Coronary artery (tissue), 2 donors: ENCODE measurements around the gene CTNNA2.

ENCODE experiments used
- DNase-seq: peaks from one replicate; pipeline ENCODE4 v3.0.0-alpha.2; 2017; ENCODE audit warnings: low spot score
- H3K27ac ChIP-seq, 2 donors: fragments of 200-600 bp; sonication (generic); one replicate each; pipeline ENCODE4 v1.5.1; 2016 to 2019
- H3K4me3 ChIP-seq: fragments of 200-600 bp; sonication (generic); 2 replicates; pipeline ENCODE4 v1.5.1; 2016; ENCODE audit warnings: mild to moderate bottlenecking, moderate library complexity
- TF ChIP-seq, protein P1 (sequence below): fragments of 200-600 bp; sonication (generic); IDR thresholded peaks from one replicate; pipeline ENCODE4 v1.5.1; 2019; ENCODE audit warnings: antibody characterized with exemption

CTNNA2 gene

DNA sequence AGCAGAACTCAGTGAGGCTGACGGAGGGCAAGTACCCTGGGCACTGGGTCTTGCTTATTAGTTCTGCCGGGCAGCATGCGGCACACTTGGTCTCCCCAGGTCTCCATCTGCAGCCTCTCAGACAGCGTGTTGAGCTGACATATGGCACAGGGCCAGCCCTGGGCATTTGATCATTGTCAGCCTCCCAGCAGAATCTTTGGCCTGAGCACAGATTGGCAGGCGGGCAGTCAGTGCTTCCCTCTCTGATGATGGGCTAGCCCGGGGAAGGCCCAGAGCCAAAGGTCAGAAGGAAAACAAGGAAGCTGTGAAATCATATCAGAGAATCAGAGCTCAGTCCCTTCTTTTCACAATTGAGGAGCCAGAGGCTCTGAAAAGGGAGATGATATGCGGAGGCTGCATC is 941.8 kb downstream of the CTNNA2 start:
- DNase-seq = no peak
- H3K27ac ChIP-seq = no peak overlapping the region
- H3K4me3 ChIP-seq = no peak overlapping the region
- TF ChIP-seq, protein P1, sequence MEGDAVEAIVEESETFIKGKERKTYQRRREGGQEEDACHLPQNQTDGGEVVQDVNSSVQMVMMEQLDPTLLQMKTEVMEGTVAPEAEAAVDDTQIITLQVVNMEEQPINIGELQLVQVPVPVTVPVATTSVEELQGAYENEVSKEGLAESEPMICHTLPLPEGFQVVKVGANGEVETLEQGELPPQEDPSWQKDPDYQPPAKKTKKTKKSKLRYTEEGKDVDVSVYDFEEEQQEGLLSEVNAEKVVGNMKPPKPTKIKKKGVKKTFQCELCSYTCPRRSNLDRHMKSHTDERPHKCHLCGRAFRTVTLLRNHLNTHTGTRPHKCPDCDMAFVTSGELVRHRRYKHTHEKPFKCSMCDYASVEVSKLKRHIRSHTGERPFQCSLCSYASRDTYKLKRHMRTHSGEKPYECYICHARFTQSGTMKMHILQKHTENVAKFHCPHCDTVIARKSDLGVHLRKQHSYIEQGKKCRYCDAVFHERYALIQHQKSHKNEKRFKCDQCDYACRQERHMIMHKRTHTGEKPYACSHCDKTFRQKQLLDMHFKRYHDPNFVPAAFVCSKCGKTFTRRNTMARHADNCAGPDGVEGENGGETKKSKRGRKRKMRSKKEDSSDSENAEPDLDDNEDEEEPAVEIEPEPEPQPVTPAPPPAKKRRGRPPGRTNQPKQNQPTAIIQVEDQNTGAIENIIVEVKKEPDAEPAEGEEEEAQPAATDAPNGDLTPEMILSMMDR = no peak

DNA sequence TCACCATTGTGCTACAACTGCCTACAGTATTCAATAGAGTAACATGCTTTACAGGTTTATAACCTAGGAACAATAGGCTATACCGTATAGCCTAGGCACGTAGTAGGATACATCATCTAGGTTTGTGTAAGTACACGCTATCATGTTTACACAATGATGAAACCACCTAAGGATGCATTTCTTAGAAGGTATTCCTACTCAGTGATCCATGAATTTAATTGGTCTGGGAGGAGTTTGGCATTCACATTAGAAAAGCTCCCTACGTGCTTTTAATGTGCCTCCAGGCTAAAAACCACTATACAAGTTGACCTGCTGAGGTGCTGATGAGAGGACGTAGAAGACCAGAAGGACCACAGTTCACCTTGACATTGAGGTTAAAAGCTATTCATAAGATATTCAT is 946.2 kb downstream of the CTNNA2 start:
- no peak for DNase-seq
- Histone ChIP-seq H3K27ac (no peak overlapping the region), H3K4me3 (no peak overlapping the region)
- TF ChIP-seq, protein P1 = no peak

DNA sequence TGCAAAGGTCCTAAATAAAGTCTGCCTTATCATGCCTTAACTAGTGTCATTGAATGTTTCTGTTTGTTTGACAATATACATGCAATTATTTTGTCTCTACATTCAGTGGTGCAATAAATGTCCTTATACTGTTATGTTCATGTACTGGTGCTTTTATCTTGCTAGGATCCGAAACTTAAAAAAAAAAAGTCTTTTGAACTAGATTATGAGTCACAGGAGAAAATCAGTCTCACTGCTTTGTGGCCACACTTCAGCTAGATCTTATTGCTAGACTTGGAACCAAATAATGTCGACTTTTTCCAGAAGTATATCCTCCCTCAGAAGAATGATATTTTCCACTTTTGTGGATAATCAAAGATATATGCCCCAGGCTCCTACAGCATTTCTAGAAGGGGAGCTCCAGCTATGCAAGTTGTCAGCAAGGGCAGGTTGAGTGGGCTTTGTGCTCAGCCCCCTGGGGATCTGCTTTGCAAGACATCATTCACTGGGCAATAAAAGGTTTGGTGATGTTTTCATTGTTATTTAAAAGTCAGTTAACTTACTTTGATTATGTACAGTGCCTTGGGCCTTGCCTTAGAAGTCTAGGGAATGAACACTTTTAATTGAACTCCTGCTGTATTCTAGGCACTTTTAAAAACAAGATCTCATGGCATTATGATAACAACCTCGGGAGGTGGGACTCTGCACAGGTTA is 948.8 kb downstream of the CTNNA2 start:
- no peak for DNase-seq
- H3K27ac ChIP-seq = no peak overlapping the region
- TF ChIP-seq, protein P1 = no peak
- H3K4me3 ChIP-seq = no peak overlapping the region

DNA sequence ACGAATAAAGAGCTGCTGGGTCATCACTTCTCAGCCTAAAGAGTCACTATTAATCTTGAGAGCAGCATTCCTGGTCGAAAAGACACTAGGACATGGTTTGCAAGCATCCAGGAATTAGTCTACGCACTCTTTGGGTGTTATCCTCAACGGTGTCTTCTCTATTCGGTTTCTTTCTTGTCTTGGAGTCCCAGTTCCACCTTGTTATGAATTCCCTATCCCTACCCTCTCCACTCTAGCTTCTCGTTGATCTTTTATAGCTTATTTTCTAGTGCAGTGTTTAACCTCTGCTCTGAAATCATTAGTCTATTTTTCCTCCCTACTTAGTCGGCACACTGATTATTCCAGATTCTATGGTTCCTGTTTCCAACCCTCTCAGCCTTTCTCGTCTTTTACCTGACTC is 949.8 kb downstream of the CTNNA2 start:
- Histone ChIP-seq H3K4me3 (no peak overlapping the region), H3K27ac (no peak overlapping the region)
- TF ChIP-seq, protein P1 = no peak
- DNase-seq = no peak

DNA sequence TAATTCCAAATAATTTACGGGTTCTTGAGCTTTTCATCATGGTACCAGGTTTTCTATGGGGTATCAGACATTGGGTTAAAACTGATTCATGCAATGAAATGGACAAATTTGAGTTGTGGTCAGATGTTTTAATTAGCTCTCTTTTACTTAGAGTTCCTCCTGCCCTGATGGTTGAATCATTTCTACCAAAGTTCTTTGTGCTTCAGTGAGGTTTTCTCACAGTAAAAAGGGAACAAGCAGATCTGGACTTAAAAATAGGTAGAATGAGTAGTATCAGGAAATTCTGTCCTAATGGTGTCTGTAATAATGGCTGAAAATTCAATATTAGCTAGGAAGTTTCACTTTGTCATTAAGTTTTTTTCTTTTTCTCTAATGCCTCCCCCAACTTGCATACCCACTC is 951.4 kb downstream of the CTNNA2 start:
- H3K4me3 ChIP-seq = no peak overlapping the region
- H3K27ac ChIP-seq = no peak overlapping the region
- no peak for DNase-seq
- TF ChIP-seq, protein P1 = no peak

DNA sequence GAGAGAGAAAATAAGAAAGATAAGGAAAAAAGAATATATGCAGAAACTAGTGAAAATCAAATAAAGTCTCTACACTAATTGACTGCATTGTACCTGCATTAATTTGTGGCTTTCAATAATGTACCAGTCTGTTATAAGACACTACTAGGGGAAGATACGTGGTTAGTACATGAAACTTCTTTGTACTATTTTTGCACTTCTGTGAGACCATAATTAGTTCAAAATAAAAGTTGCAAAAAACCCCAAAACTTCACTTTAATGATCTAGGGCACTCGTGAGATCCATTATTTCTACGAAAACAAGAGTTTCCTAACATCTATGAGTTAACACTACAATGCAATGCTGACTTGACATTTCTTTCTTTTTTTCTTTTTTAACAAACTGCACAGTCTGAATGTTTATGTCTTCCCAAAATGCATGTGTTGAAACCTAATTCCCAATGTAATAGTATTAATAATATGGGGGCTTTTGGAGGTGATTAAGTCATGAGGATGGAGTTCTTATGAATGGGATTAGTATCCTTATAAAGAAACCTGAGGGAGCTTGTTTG is 954.5 kb downstream of the CTNNA2 start:
- Histone ChIP-seq H3K4me3 (no peak overlapping the region), H3K27ac (no peak overlapping the region)
- no peak for DNase-seq
- TF ChIP-seq, protein P1 = no peak

DNA sequence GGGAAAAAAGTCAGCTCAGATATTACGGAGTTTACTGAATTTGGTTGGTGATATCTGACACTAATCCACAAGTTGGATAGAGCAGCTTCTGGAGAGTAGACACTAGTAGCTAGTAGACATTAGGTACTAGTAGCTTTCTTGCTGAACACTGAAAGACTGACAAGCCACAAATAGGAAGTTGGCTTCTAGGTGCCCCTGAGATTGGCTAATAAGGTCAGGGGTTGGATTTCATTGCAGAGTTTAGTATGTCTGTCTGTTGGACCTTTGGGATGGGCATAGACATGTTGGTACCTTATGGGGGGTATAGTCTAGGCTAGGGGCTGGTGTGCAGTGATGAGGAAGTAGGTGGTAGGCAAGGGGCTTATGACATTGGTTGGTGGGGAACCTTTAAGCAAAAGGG is 956.6 kb downstream of the CTNNA2 start:
- TF ChIP-seq, protein P1 = no peak
- Histone ChIP-seq H3K27ac (no peak overlapping the region), H3K4me3 (no peak overlapping the region)
- no peak for DNase-seq
